Mucosa of gallbladder (tissue), 1 donor: Measurements from ENCODE around the gene ARL15. TPM values are rescaled to one million over a fixed set of nuclear protein-coding genes. Genes with fewer than 3 reads are reported as not detected.
"Not testable (repeated sequence)": the region's sequence is repeated elsewhere in the genome, so short reads cannot be mapped to it uniquely, and the experiment has no call there.

ENCODE experiments used
- DNase-seq: peaks from one replicate; pipeline ENCODE4 v3.0.0-alpha.2; 2020; ENCODE audit warnings: low spot score
- total RNA-seq: library from RNA; stranded (reverse); gene quantifications from one replicate; pipeline ENCODE4 v1.2.1, GENCODE V29; 2021
- donor health status: DM: no; HTN: no; CAD: no.

Gene ARL15
- 30.8 TPM for total RNA-seq

DNA sequence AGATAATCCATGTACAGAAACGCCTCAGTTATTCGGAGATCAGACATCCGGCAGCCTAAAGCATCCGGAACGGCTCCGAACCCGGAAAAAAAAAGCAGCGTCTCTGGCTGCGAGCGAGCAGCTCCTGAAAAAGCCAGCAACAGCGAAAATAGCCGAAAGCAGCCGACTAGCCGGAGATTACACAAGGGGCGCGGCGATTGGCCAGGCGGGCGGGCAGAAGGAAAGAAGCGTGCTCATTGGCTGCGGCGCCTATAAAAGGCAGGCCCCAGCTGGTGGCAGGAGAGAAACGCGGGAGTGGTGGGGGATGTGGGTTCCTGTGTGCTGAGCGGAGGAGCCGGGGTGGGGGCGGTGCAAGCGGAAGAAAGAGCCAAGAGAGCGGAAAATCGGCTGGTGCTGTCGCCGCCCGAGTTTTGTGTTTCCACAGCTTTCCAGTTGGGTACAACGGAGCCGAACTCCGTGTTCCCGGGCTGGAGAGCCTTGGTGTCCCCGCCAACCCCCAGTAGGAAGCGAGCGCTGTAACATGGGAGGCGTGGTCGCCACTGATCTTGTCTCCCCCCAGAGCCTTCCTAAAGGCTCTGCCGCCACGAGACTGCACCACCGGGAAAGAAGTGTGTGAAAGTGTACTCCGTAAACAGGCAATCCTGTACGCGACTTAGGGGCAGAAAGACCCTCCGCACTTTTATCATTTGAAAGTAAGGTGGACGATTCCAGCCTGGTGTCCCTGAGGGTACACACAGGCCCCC is at the start of gene ARL15:
ARL15 (minus strand) TSS at position 141 of the 743 bp plus-strand sequence.
- DNase-seq, result peak; percentile 99

DNA sequence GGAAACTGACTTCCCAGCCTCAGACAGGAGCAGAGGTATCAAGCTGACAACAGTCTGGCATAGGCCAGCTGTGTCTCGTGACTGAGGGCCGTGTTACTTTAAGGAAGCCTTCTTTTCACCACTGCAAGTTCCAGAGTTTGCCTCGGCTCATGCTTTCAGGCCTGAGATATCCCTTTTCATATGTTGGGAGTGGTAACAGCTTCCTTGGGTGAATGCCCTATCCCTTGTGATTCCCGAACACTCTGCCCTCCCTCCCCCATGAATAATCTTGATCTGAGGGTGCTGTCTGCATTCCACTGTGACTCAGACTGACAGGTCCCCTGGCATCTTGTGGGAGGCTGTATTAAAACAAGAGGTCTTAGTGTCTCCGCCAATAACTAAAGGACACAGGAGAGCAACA is 49.7 kb upstream of the ARL15 start:
- DNase-seq, result peak; percentile 42

GRCh38 chr5:54357408-54358058 is 47.2 kb upstream of the ARL15 start:
- DNase-seq, result no peak

DNA sequence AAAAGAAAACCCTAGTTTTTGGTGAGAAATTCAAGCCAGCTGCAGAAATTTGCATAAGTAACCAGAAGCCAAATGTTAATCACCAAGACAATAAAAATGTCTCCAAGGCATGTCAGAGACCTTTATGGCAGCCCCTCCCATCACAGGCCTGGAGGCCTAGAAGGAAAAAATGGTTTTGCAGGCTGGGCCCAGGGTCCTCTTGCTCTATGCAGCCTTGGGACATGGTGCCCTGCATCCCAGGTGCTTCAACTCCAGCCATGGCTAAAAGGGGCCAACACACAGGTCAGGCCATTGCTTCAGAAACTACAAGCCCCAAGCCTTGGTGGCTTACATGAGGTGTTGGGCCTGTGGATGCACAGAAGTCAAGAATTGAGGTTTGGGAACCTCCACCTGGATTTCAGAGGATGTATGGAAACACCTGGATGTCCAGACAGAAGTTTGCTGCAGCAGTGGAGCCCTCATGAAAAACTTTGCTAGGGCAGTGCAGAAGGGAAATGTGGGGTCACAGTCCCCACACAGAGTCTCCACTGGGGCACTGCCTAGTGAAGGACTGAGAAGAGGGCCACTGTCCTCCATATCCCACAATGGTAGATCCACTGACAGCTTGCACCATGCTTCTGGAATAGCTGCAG is 43.7 kb upstream of the ARL15 start:
- DNase-seq, result not testable (repeated sequence)

DNA sequence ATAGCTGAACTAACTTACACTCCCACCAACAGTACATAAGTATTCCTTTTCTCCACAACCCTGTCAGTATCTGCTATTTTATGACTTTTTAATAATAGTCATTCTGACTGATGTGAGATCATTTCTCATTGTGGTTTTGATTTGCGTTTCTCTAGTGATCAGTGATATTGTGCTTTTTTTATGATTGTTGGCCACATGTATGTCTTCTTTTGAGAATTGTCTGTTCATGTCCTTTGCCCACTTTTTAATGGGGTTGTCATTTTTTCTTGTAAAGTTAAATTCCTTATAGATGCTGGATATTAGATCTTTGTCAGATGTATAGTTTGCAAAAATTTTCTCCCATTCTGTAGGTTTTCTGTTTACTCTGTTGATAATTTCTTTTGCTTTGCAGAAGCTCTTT is 42.2 kb upstream of the ARL15 start:
- not testable (repeated sequence) for DNase-seq

DNA sequence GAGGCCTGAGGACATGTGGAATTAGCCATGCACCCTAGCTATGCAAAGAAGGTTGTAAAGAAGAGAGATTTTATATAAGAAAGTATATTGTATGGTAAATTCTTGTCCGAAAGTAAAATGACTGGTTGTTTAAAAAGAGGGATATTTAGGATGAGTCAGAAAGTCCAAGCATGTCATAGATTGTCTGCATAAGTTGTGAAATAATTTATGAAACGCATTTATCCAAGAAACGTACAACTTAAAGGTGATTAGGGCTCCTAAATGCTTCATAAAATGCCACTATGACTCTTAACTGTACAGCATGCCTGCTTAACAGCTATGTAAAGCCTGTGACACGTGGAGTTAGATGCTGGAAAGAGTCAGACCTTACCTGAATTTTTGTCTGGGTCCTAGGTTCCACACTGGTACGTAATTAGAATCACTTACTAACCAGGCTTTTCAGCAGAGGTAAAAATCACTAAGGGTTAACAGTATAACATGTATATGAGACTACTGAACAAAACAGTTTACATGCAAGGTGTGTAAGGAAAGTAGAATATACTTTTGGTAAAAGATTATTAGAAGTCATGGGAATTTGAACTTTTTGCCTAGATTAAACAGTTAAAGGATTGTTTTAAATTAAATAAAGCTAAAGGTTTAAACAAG is 37.0 kb upstream of the ARL15 start:
- DNase-seq, result no peak

- DNase-seq, result peak; percentile 36
Measured at GRCh38 chr5:54344653-54345052, 34.3 kb upstream of the ARL15 start.

DNA sequence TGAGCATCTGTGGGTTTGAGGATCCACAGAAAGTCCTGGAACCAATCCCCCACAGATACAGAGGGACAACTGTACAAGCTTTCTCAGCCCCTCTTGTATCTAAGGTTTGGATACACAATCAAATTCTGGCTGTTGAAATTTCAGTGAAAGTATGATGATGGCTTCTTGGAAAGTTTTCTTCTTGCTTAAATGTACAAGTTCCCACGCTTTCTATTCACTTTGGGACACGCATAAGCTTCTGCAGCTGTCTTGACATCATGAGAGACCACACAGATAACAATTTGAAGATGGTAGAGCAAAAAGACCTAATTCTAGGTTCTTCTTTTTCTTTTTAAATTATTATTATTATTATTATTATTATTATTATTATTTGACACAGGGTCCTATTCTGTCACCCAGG is 31.6 kb upstream of the ARL15 start:
- no peak for DNase-seq

GRCh38 chr5:54337523-54337922 is 27.1 kb upstream of the ARL15 start:
- no peak for DNase-seq

GRCh38 chr5:54332720-54333119 is 22.3 kb upstream of the ARL15 start:
- DNase-seq, result no peak

GRCh38 chr5:54329731-54330709 is 19.6 kb upstream of the ARL15 start:
- DNase-seq, result peak; percentile 55

GRCh38 chr5:54326662-54327270 is 16.4 kb upstream of the ARL15 start:
- no peak for DNase-seq

- DNase-seq, result no peak
Measured at GRCh38 chr5:54325610-54326311, 15.4 kb upstream of the ARL15 start.

GRCh38 chr5:54325272-54325609 is 14.9 kb upstream of the ARL15 start:
- no peak for DNase-seq

- DNase-seq, result no peak
Measured at GRCh38 chr5:54324651-54325271, 14.4 kb upstream of the ARL15 start.

DNA sequence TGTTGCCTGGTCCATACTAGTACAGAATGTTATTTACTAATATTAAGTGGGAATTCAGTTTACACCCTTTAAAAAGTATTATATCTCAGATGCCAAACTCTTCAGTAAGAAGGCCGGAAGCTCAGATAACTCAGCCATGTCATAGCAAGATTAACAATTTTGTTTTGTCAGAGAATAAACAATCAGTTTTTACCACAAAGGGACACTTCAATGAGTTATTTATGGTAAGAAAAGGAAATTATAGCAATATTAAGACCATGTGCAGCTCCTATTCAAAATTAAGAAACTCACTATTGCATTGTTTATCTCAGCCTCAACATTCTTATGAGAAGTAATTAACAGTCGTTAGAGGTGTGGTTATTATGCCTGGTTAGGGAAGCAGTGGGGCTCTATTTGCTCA is 13.1 kb upstream of the ARL15 start:
- DNase-seq, result no peak

DNA sequence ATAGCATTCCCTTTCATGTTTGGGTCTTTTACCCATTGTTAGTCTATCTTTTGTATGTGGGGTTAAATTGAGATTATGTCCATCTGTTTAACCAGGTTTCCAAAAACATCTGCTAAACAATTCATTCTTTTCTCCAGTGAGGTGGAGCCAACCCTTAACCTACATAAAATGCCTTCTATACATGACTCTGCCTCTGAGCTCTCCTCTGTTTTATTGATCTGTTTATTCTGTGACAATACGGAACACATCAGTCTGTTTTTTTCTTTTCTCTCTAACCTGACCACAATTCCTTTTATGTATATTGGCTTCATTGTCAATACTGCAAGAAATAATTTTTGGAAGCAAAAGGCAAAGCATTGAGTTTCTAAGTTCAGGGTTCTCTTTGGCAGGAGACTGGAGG is 9.9 kb upstream of the ARL15 start:
- no peak for DNase-seq

- DNase-seq, result no peak
Measured at GRCh38 chr5:54317511-54318260, 7.3 kb upstream of the ARL15 start.
